SU-DHL-6 (cell line): ENCODE measurements around the gene PTPRN2.

Experiments used
- EZH2phosphoT487 ChIP-seq: fragments of 200-600 bp; sonication (generic), shearing (Covaris generic); conservative IDR thresholded peaks from 2 replicates; pipeline ENCODE4 v1.6.1; 2018; ENCODE audit warnings: mild to moderate bottlenecking, antibody characterized with exemption, low read length, moderate library complexity, mixed read lengths
- TF ChIP-seq, protein P1 (sequence below): fragments of 200-600 bp; sonication (generic); IDR thresholded peaks from one replicate; pipeline ENCODE4 v1.5.1; 2017; ENCODE audit warnings: antibody characterized with exemption, mild to moderate bottlenecking, low read length, moderate library complexity; ENCODE audit not compliant: insufficient read depth, poor library complexity, severe bottlenecking

DNA sequence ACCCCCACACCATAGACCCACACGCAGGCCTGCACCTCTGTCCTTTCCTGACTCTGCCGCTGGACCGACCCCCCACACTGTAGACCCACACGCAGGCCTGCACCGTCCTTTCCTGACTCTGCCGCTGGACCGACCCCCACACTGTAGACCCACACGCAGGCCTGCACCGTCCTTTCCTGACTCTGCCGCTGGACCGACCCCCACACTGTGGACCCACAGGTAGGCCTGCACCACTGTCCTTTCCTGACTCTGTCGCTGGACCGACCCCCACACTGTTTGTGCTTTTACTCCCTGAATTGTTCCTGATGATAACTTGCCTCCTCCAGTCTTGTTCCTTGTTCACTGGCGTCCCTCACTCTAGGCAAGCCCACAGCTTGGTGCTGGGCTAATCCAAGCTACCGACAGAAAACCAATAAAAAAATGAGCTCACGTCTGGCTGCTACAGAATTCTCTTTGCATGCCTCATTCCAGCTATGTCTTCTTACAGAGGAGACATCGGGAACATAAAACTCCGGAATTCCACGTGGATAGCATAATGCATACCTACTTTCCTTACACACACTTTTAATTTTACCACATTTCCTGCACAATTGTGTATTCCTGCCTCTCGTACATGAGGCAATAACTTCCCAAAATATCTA is 494.3 kb downstream of the PTPRN2 start:
- TF ChIP-seq, protein P1, sequence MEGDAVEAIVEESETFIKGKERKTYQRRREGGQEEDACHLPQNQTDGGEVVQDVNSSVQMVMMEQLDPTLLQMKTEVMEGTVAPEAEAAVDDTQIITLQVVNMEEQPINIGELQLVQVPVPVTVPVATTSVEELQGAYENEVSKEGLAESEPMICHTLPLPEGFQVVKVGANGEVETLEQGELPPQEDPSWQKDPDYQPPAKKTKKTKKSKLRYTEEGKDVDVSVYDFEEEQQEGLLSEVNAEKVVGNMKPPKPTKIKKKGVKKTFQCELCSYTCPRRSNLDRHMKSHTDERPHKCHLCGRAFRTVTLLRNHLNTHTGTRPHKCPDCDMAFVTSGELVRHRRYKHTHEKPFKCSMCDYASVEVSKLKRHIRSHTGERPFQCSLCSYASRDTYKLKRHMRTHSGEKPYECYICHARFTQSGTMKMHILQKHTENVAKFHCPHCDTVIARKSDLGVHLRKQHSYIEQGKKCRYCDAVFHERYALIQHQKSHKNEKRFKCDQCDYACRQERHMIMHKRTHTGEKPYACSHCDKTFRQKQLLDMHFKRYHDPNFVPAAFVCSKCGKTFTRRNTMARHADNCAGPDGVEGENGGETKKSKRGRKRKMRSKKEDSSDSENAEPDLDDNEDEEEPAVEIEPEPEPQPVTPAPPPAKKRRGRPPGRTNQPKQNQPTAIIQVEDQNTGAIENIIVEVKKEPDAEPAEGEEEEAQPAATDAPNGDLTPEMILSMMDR = no peak
- no peak for TF ChIP-seq EZH2phosphoT487
